Subcutaneous adipose tissue (tissue), 4 donors: Measurements from ENCODE around the gene ANAPC2. TPM values are rescaled to one million over a fixed set of nuclear protein-coding genes. Genes with fewer than 3 reads are reported as not detected.

Experiments
- total RNA-seq, 4 donors: library from RNA; depleted of rRNA; stranded (reverse); fragments of >200 nt; gene quantifications; one replicate each; pipeline ENCODE4 v1.1.0, GENCODE V29; 2016
- TF ChIP-seq, protein P1 (sequence below): fragments of 450-650 bp; IDR thresholded peaks from one replicate; pipeline ENCODE4 v1.5.1; 2016; ENCODE audit warnings: low read depth, mild to moderate bottlenecking, control low read depth, antibody characterized with exemption, moderate library complexity

Gene ANAPC2
- total RNA-seq, 4 donors from 2014 or later: 11.6 to 53.1 (median 22.6) TPM

DNA sequence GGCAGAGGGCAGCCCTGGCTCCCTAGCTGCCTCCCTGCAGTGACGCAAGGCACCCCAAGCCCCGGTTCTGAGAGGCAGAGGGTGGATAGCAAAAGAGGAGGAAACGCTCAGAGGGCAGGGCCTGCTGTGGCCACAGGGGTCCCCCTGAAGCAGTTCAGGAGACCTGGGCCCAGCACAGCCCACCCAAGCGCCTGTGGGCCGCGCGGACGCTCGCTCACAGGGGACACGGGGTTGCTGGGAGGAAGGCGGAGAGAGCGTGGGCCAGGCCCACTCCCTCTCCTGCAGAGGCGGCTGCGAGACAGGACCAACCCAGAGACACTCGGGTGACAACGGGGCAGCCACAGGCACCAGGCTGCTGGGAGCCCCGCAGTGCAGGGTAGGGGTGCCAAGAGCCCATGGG is 8.6 kb downstream of the ANAPC2 start:
- TF ChIP-seq, protein P1, sequence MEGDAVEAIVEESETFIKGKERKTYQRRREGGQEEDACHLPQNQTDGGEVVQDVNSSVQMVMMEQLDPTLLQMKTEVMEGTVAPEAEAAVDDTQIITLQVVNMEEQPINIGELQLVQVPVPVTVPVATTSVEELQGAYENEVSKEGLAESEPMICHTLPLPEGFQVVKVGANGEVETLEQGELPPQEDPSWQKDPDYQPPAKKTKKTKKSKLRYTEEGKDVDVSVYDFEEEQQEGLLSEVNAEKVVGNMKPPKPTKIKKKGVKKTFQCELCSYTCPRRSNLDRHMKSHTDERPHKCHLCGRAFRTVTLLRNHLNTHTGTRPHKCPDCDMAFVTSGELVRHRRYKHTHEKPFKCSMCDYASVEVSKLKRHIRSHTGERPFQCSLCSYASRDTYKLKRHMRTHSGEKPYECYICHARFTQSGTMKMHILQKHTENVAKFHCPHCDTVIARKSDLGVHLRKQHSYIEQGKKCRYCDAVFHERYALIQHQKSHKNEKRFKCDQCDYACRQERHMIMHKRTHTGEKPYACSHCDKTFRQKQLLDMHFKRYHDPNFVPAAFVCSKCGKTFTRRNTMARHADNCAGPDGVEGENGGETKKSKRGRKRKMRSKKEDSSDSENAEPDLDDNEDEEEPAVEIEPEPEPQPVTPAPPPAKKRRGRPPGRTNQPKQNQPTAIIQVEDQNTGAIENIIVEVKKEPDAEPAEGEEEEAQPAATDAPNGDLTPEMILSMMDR: no peak

DNA sequence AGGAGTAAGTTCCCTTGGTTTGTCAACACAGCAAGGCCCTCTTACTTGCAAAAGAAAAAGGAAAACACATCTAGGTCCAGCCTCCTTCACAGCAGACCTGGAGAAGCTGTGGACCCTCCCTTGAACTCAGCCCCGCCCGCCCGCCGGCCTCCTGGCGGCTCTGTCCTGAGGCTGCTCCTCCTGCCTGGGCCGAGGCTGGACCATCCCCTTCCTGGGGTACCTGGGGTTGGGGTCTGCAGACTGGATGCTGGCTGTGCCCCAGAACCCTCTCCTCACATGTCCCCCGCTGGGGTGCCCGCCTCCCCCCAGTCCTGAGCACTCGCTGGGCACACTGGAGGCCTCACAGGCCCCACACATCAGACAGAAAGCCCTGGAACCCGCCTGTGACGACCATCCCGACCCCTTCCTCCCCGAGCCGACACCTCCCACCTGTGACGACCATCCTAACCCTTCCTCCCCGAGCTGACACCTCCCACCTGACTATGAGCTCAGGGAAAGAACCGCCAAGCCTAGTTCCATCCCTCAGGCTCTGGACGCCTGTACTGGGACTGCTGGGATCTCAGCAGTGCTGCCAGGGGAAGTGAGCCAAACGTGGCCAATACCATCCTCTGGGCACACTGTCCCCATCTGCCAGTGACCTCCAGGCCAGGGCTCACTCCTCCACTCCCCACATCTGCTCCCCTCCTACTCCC is 9.3 kb downstream of the ANAPC2 start:
- TF ChIP-seq, protein P1: no peak

DNA sequence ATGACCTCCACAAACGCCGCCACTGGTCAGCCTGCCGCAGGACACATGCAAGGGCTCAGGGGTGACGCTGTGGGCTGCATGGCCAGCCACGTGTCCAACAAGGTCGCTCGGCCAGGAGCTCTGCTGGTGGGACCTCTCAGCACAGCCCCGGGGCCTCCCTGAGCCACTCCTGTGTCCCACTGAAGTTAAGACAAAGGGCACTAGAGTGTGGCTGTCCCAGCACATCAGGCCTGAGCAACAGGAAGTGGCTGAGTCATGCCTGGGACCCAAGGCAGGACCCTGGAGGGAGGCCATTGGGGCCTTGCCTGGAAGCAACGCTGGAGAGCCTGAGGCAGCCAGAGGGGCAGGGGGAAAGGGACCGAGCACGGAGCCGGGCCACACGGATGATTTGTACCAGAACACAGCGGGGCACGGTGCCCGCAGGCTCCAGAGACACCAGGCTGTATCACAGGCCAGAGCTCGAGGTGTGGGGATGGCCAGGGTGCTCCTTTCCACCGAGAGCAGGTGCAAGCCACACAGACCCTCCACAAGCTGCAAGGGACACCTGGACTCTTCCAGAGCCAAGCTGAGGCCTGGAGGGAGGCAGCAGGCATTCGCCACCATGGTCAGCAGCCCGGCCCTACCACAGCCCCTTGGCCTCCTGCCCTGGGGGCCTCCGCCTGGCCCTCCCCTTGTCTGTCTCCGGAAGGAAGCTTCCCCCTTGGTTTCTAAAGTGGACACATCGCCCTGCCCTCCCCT is 10.0 kb downstream of the ANAPC2 start:
- TF ChIP-seq, protein P1: no peak

DNA sequence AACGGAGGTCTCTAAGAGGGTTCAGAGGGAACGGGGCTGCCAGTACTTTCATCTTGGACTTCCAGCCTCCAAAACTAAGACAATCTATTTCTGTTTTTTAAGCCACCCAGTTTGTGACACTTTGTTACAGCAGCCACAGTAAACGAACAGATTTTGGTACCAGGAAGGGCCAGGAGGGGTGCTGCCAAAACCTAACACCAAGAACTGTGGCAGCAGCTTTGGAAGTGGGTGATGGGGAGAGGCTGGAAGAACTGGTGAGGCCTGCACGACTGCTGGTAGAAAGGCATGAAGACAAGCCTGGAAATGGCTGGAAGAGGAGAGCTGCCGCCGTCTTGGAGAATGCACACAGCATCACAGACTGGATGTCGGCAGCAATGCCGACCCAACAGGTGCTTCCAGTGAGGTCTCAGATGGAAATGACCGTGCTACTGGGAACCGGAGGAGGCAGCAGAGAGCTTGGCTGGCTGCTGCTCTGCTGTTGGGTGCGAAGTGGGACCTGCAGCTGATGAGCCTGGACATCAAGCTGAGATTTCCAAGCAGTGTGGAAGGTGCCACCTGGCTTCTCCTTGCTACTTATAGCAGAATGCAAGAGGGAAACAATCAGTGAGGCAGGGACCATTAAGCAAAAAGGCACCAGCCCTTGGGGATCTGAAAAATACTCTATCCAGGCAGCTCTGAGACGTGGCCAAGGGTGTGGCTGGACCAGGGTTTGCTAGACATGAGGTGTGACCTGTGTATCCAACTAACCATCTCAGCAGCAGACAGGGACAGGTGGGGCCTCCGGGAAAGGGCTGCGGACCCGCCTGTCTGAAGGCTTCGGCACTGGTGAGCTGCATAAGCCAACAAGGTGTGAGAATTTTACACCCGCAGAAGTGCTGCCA is 11.8 kb downstream of the ANAPC2 start:
- TF ChIP-seq, protein P1: no peak

DNA sequence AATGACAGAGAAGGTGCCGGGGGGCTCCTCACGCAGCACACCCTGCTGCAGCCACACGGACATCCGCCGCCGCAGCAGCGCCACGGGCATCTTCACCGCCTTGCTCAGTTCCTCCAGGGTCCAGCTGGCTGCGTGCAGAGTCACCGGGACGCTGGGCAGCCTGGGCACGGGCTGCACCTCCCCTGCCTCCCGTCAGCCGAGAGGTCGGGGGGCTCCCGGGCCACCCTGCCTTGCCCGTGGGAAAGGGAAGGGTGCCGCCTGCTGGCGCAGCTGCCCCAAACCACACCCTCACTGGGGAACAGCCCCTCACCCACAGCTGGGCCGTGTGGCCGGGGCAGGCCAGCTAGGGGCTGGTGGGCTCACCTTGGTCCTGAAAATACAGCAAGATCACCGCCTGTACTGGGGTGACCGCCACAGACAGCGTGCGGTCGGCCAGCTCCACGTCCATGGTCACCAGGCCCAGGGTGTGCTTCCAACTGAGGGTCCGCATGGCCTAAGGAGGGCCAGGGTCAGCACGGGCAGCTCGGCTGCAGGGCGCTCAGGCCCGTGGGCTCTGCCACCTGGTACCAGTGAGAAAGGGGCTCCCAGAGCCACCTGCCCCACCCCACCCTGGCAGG is 12.9 kb downstream of the ANAPC2 start:
- TF ChIP-seq, protein P1: no peak

DNA sequence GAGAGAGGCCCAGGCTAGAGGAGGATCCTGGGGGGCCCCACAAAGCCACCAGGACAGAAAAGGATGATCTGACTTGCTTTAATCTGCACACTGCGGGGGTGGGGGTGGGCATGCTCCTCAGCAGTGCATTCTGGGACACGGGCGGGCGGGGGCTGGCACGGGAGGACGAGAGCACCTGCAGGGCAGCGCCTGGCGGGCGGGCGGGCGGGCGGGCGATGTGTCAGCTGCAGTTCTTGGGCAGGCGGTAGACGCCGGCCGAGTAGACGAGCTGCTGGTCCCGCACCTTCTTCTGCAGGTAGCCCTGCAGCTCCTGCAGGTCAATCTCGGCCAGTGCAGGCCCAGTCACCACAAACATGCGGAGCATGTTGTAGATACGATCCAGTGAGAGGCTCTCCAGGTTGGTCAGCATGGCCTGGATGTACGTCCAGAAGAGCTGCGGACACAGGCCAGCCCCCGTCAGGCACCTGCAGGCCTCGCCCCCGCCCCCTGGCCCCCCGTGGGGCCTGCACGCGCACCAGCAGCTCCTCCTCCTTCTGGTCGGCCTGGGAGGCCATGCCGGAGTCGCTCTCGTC is 13.6 kb downstream of the ANAPC2 start:
- TF ChIP-seq, protein P1: no peak
